HG03175 (cell line): Measurements from ENCODE around the gene ERGIC1.
"Not testable (repeated sequence)": the region's sequence is repeated elsewhere in the genome, so short reads cannot be mapped to it uniquely, and the experiment has no call there.

Experiments
- ATAC-seq: cut with Tn5 transposase; IDR thresholded peaks from one replicate; pipeline ENCODE4 v1.9.1; 2021; ENCODE audit warnings: mild to moderate bottlenecking, moderate library complexity; ENCODE audit not compliant: unreplicated experiment

ERGIC1 gene

GRCh38 chr5:172846249-172846648 is 12.2 kb downstream of the ERGIC1 start:
- ATAC-seq, result no peak

- no peak for ATAC-seq
Observed at GRCh38 chr5:172846677-172847076, 12.6 kb downstream of the ERGIC1 start.

- ATAC-seq, result not testable (repeated sequence)
Observed at GRCh38 chr5:172847584-172847983, 13.5 kb downstream of the ERGIC1 start.

- ATAC-seq, result no peak
Observed at GRCh38 chr5:172848419-172848818, 14.4 kb downstream of the ERGIC1 start.

- peak; percentile 59 for ATAC-seq
Observed at GRCh38 chr5:172849606-172850453, 15.8 kb downstream of the ERGIC1 start.

- ATAC-seq, result no peak
Observed at GRCh38 chr5:172850454-172850797, 16.4 kb downstream of the ERGIC1 start.

- ATAC-seq, result not testable (repeated sequence)
Observed at GRCh38 chr5:172851254-172851653, 17.2 kb downstream of the ERGIC1 start.

GRCh38 chr5:172852490-172853354 is 18.7 kb downstream of the ERGIC1 start:
- no peak for ATAC-seq

- no peak for ATAC-seq
Observed at GRCh38 chr5:172853355-172853975, 19.4 kb downstream of the ERGIC1 start.

GRCh38 chr5:172854451-172854871 is 20.4 kb downstream of the ERGIC1 start:
- ATAC-seq, result no peak

GRCh38 chr5:172854971-172855370 is 20.9 kb downstream of the ERGIC1 start:
- no peak for ATAC-seq

- no peak for ATAC-seq
Observed at GRCh38 chr5:172855597-172856292, 21.7 kb downstream of the ERGIC1 start.

GRCh38 chr5:172856336-172856735 is 22.3 kb downstream of the ERGIC1 start:
- no peak for ATAC-seq

GRCh38 chr5:172857982-172858381 is 23.9 kb downstream of the ERGIC1 start:
- no peak for ATAC-seq

GRCh38 chr5:172858511-172858989 is 24.5 kb downstream of the ERGIC1 start:
- no peak for ATAC-seq

GRCh38 chr5:172858990-172859811 is 25.1 kb downstream of the ERGIC1 start:
- no peak for ATAC-seq

- ATAC-seq, result no peak
Observed at GRCh38 chr5:172859966-172860365, 25.9 kb downstream of the ERGIC1 start.

- ATAC-seq, result no peak
Observed at GRCh38 chr5:172860520-172861443, 26.7 kb downstream of the ERGIC1 start.

- ATAC-seq, result no peak
Observed at GRCh38 chr5:172861461-172861860, 27.4 kb downstream of the ERGIC1 start.
